Measurements from ENCODE around the gene GRWD1.

GRWD1 gene

DNA sequence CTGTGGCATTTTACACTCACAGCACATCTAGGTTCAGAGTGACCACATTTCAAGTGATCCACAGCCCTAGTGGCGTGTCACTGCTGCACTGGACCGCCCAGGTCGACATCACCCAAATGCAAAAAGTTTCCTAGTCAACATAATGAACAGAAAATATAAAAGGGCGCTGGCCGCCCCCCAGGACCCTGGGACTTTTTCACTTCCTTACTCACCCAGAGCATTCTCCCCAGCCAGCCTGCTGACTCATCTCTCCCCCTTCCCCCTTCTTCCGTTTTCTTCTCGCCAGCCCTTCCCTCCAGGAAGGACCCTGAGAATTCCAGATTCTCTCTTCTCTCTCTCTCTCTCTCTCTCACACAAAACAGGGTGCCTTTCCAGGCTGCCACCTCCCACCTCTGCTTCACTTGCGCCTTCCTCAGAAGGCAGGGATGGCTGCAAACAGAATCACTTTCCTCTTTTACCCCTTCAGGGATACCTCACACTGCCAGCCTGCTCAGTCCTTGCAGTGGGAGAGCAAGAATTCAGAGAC, 21.0 kb upstream of the GRWD1 start:
- DNase-seq (ENCODE audit: low spot score): no peak

DNA sequence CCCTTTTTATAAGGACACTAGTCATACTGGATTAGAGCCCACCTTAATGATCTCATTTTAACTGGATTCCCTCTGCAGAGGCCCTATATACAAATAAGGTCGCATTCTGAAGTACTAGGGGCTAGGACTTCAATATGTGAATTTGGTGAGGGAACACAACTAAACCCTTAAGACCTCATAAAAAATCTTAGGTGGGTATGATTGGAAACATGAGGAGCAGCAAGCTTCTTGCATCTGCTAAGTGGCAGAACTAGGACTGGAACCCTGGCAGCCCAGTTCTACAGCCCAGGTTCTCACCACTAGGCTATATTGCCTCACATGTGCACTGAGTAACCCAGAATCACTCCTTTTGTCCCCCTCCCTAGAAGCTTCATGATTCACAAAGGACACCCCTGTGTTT, 17.1 kb upstream of the GRWD1 start:
- DNase-seq (ENCODE audit: low spot score): no peak

DNA sequence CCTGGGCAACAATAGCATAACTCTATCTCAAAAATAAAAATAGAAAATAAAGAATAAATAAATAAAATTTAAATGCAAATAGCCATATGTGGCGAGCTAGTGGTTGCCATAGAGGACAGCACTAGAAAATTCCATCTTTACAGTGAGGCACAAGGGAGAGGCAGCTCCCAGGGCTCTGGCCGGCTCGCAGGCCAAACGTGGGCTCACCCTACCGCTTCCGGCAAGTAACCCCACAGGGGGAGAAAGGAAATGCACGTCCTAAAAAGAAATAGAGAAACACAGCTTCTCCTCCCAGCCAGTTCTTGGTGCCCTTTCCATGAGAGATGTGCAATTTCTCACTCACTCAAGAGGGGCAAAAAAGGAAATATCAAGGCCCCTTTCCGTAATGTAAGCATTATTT, 12.4 kb upstream of the GRWD1 start:
- DNase-seq (ENCODE audit: low spot score): no peak

DNA sequence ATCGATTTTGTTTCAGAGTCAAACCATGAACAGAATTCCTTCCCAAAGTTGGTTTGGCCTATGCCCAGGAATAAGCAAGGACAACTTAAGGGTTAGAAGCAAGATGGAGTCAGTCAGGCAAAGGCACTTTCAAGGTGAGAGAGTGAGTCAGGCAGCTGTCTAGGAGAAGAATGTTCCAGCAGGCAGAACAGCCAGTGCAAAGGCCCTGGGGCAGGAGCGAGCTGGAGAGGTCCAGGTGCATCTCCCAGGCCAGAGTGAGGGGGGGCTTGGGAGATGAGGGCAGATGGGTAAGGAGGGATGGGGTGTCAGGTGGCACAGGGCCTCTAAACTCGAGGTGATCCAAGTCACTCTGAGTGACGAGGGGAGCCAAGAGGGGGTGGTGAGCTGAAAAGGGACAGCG, 9.2 kb upstream of the GRWD1 start:
- no peak for DNase-seq (ENCODE audit: low spot score)

DNA sequence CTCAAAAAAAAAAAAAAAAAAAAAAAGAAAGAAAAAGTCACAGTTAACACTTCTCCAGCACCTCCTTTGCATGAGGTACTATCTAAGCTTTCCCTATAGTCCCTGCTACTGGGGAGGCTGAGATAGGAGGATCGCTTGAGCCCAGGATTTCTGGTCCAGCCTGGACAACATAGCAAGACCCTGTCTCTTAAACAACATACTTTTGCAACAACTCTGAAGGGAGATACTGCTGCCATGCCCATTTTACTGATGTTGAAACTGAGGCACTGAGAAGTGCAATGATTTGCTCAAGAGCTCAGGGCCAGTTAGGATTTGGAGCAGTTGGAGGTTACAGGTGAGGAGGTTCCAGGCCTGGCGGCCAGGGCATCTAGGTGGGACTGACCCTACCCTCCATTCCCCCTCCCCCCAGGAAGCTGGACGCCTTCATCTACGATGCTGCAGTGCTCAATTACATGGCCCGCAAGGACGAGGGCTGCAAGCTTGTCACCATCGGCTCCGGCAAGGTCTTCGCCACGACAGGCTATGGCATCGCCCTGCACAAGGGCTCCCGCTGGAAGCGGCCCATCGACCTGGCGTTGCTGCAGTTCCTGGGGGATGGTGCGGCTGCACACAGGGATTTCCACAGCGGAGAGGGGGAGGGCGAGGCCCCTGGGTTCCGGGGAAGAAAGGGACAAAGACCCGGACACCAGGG, 4.3 kb upstream of the GRWD1 start:
- DNase-seq (ENCODE audit: low spot score): no peak

DNA sequence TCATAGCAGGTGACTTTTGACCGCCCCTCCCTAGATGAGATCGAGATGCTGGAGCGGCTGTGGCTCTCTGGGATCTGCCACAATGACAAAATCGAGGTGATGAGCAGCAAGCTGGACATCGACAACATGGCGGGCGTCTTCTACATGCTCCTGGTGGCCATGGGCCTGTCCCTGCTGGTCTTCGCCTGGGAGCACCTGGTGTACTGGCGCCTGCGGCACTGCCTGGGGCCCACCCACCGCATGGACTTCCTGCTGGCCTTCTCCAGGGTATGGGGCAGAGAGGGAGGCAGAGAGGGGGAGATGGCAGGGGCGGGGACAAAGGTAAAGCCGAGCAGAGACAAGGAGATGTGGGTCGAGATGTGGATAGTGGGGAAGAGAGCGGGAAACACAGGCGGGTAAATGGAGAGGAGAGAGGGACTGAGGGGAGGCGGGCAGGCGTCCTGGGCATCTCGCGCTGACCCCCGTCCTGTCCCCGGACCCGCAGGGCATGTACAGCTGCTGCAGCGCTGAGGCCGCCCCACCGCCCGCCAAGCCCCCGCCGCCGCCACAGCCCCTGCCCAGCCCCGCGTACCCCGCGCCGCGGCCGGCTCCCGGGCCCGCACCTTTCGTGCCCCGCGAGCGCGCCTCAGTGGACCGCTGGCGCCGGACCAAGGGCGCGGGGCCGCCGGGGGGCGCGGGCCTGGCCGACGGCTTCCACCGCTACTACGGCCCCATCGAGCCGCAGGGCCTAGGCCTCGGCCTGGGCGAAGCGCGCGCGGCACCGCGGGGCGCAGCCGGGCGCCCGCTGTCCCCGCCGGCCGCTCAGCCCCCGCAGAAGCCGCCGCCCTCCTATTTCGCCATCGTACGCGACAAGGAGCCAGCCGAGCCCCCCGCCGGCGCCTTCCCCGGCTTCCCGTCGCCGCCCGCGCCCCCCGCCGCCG, 3.4 kb upstream of the GRWD1 start:
- no peak for DNase-seq (ENCODE audit: low spot score)

DNA sequence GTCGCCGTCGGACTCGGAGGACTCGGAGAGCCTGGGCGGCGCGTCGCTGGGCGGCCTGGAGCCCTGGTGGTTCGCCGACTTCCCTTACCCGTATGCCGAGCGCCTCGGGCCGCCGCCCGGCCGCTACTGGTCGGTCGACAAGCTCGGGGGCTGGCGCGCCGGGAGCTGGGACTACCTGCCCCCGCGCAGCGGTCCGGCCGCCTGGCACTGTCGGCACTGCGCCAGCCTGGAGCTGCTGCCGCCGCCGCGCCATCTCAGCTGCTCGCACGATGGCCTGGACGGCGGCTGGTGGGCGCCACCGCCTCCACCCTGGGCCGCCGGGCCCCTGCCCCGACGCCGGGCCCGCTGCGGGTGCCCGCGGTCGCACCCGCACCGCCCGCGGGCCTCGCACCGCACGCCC, 2.5 kb upstream of the GRWD1 start:
- no peak for DNase-seq (ENCODE audit: low spot score)

DNA sequence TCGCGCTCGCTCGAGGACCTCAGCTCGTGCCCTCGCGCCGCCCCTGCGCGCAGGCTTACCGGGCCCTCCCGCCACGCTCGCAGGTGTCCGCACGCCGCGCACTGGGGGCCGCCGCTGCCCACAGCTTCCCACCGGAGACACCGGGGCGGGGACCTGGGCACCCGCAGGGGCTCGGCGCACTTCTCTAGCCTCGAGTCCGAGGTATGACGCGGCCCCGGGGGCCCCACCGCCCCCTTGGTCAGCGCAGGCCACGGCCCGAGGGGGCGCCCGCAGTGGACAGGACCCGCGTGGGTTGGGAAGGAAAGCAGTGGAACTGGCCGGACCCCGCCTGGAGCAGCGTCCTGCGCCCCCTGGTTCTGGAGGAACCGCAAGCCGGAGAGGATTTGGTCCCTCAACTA, 2.1 kb upstream of the GRWD1 start:
- DNase-seq (ENCODE audit: low spot score): no peak

DNA sequence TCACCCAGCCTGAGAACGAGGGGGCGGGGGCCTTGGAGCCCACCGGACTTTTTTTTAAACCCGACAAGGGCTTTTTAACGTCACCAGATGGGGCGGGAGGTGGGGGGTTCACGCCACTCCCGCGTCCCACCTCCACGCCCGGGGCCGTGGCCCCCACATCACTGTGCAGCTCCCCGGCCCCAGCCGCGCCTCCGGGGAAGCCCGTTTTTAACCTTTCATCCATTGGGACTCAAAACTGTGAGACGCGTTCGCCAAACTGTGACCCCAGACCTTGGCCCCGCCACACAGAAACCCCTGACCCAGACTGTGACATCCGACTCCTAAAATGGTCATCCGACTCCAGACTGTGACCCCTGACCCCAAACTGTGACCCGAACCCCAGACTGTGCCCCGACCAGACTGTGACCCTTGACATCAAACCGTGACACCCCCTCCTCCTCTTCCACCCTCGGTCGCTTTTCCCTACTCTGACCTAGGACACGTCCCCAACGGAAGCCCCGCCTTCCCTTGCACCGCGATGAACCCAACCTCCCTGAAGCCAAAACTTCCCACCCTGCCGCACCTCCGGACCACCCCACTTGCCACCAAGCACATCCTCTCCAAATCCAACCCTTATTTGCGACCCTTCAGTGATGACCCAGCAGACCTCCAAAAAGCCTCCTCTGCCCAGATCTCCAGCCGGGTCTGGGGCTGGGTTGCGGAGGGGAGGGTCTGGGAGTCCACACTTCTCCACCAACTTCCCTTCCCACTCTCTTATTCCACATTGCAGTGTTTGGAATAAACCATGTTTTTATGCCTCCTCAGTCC, 1.5 kb upstream of the GRWD1 start:
- no peak for DNase-seq (ENCODE audit: low spot score)

DNA sequence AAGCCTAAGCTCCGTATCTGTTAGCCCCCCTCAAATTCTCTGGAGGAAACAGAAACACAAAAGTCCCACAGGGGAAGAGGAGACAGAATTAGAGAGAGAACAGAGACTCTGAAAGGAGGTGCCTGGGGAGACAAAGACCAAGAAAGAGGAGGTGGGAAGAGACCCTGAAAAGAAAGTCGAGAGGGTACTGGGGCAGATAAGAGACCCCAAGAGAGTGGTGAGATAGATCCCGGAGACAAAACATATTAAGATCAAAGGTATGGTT, 915 bp upstream of the GRWD1 start:
- no peak for DNase-seq (ENCODE audit: low spot score)

DNA sequence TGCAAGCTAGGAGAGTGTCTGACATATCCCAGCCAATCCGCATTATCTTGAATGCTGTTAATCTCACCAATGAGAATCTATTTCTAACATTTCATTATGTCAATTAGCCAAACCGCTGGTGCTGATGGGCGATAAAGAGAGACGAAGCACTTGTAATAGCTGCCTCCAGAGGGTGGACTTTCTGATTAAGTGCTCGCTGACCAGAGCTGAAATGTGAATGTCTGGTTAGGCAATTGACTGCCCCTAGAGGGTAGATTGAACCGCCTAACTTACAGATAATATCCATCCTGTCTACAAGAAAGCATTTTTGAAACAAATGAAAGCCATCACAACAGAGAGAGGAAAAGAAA, 552 bp upstream of the GRWD1 start:
- no peak for DNase-seq (ENCODE audit: low spot score)

DNA sequence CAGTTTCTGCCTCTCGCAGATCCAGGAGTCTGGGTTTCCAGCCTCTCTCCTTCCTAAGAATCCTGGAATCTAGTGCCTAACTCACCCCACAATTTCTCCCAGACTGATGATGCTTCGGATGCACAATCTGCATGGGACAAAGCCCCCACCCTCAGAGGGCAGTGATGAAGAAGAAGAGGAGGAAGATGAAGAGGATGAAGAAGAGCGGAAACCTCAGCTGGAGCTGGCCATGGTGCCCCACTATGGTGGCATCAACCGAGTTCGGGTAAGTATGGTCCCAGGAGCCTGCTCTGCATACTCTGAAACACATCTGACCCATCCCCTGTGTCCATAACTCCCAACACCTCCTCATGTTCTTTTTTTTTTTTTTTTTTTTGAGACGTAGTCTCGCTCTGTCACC, 796 bp downstream of the GRWD1 start:
- DNase-seq (ENCODE audit: low spot score): no peak

DNA sequence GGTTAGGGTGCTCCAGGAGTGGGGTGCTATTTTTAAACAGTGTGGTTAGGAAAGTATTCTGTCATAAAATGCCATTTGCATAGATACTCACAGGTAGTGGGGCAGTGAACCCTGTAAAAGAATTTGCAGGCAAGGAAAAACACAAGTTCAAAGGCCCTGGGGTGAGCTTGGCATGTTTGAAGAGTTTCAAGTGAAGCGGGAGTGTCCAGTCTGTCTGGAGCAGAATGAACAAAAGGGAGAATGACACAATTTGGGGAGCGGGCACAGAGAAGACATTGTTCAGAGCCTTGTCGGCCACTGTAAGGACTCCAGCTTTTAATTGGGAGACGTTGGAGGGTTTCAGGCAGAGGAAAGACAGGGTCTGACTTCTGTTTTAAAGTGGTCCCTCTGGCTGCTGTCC, 2.8 kb downstream of the GRWD1 start:
- no peak for DNase-seq (ENCODE audit: low spot score)

DNA sequence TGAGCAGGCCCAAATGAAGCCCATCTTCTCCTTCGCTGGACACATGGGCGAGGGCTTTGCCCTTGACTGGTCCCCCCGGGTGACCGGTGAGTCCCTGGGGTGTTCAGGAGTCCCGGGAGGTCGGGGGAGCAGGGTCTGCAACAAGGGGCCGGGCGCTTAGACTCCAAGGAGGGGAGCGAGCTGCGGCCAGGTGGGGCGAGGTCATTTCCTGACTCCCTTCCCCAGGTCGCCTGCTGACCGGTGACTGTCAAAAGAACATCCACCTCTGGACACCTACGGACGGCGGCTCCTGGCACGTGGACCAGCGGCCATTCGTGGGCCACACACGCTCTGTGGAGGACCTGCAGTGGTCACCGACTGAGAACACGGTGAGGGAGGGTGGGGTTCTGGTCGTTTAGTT, 4.7 kb downstream of the GRWD1 start:
- DNase-seq (ENCODE audit: low spot score): no peak

DNA sequence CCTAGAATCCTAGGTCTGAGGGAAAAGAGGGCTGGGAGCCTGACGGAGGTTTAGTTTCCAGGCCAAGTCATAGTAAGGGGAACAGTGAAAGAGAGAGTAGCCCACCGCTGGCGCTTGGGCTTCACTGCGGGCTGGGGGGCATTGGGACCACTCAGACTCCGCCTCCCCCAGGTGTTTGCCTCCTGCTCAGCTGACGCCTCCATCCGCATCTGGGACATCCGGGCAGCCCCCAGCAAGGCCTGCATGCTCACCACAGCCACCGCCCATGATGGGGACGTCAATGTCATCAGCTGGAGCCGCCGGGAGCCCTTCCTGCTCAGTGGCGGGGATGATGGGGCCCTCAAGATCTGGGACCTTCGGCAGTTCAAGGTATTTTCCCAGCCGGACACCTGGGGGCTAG, 5.1 kb downstream of the GRWD1 start:
- no peak for DNase-seq (ENCODE audit: low spot score)

DNA sequence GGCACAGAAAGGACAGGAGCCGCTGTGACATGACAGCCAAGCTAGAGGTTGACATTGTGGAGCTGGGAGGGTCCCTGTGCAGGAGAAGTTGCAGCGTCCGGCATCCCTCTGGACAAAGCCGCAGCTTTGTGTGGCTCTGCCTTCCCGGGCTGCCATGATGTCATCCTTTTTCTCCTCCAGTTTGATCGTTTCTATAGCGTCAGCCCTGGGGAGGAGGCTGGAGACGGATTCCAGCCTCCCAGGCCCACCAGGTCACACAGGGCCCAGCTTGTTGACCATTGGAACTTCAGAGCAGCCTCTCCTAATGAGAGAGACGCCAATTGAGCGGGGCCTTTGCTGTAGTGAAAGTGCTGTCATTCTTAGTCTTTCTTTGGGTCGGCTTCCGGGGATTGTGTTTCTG, 5.8 kb downstream of the GRWD1 start:
- DNase-seq (ENCODE audit: low spot score): no peak

DNA sequence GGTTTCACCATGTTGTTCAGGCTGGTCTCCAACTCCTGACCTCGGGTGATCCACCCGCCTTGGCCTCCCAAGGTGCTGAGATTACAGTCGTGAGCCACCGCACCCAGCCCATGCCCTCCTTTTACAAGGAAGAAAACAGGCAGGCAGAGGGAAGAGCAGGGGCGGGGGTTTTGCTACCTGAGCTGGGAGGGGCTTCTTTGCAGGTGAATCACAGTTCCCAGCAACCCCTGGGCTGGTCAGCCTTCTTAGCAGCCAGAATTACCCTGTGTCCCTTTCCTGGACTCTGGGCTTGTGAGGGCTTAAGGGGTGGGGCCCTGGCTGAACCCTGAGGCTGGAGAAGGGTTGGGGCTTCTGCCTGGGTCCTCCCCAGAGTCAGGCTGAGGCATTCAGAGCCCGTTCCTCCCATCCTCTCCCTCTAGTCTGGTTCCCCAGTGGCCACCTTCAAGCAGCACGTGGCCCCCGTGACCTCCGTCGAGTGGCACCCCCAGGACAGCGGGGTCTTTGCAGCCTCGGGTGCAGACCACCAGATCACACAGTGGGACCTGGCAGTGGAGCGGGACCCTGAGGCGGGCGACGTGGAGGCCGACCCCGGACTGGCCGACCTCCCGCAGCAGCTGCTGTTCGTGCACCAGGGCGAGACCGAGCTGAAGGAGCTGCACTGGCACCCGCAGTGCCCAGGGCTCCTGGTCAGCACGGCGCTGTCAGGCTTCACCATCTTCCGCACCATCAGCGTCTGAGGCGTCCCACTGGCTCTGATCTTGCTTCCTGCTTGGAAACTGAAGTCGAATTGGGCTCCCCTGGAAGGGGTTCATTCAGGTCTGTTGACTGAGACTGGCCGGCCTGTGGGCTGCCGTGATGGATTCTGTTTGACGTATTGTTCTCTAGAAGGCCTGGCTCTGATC, 6.8 kb downstream of the GRWD1 start:
- DNase-seq (ENCODE audit: low spot score): no peak

DNA sequence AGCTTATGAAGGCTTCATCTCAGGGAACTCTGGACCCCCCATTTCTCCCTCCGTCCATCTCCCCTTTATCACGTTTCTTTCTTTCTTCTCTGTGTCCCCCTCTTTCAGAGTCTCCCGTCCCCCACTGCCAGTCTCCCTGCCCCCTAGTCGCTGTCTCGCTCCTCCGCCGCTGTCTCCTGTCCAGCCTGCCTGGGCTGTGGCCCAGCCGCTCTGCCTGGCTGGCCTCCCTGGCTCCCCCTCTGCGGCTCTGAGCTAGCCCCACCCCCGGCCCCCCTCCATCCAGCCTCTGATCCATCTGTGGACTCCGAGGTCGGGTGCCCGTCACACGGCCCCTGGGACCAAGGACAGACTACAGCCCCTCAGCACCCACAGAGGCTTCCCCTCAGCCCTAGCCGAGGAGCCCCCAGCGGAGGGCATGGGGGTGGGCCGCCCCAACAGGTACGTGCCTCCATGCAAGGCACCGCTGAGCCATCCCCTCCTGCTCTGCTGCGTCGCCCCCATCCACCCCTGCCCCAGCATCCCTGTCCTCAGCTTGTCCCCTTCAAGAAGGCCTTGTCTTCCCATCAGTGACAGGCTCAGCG, 8.5 kb downstream of the GRWD1 start:
- no peak for DNase-seq (ENCODE audit: low spot score)

DNA sequence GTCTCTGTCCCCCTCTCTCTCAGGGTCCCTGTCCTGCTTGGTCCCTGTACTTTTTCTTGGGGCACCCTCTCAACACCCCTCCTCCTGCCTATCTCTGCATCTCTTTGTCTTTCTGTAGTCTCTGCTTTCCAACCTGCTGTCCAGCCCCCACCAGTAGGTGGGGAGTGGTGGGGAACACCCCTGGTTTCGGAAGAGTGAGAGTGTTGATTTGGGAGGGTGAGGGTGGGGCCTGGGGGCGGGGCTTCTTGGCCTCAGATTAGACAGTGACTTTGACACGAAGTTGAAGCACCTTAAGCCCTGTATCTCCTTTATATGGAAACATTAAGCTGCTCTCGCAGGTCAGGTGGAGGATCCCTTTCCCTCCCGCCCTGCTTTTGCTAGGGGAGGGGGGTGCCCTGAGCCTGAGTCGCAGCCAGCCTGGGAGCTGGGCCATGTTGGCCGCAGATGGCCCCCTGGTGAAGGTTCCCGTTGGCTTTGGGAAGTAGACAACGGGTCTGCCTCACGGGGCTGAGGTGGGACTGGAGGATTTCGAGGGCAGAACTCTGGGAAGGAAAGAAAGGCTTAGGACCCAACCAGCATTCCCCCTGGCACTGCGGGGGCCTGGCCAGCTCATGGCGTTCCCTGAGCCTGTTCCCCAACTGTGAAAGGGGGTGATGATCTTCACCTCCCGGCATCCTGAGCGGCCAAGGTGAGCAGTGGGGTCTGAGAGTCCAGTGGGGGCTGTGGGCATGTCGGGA, 9.6 kb downstream of the GRWD1 start, which contains the start of gene KCNJ14:
KCNJ14 (plus strand) TSS at position 404 of the 737 bp plus-strand sequence. CDS start 6,151 bp downstream, outside the sequence.
- DNase-seq (ENCODE audit: low spot score): no peak

DNA sequence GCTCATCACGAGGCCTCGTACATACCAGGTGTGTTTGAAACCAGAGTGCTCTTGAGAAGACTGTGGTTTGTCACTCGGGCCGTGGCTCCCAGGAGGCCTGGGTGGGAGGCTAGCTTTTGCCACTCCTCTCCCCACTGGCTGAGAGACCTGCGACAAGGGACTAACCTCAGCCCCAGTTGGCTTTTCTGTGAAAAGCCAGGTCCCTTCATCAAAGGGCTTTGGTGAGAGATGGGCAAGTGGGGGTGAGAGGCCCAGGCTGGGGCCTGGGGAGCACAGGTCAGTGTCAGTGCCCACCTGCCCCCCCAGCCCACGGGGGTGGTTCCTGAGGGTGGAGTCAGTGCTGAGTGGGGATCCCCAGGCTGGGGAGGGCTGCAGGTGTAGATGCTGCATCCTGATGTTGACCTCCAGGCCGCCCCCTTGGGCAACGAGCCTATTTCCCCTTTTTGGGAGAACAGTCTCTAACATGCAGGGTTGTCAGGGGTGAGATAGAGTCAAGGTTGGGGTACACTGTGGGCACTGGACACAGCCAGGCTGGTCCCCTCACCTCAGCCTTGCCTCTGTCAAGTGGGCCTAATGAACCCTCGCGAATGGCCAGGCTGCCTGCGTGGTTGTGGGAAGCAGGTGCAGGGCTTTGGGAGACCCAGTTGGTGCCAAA, 10.3 kb downstream of the GRWD1 start:
- DNase-seq (ENCODE audit: low spot score): no peak

All from cerebellar cortex (tissue), 1 donor.